DMS53 treated with DMSO at 0.1 percent for 48 hours (cell line): ENCODE data around the gene ZG16.
"Not testable (repeated sequence)": the region's sequence is repeated elsewhere in the genome, so short reads cannot be mapped to it uniquely, and the experiment has no call there.

Experiments
- DNase-seq: peaks from one replicate; lab custom pipeline; 2025; ENCODE audit not compliant: unreplicated experiment; lab: John Stamatoyannopoulos, UW

Gene ZG16

DNA sequence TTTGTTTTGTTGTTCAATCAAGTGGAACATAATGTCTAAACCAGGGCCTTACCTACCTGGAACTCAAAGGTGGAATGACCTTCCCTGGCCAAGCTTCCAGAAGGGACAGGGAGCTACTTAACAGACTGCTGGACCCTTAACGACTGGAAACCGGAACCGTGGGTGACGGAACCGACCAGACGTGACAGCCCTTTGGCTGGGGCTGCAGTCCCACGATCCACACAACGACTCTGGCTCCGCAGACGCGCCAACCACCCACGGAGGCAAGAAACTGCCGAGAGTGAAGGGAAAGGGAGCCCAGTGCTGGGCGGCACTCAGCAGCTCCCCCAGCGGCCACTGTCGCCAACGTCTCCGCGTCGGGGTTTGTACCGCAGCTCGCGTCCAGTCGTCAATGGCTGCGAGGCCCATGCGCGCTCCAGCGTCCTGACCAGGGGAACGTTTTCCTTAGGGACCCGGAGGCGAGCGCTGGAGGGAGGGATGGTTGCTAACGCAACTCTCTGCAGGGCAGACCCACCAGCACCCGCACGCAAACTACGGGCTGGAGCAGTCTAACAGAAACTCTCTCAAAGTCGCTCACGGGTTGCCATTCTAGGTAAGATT is 6.9 kb downstream of the ZG16 start:
- DNase-seq = no peak

DNA sequence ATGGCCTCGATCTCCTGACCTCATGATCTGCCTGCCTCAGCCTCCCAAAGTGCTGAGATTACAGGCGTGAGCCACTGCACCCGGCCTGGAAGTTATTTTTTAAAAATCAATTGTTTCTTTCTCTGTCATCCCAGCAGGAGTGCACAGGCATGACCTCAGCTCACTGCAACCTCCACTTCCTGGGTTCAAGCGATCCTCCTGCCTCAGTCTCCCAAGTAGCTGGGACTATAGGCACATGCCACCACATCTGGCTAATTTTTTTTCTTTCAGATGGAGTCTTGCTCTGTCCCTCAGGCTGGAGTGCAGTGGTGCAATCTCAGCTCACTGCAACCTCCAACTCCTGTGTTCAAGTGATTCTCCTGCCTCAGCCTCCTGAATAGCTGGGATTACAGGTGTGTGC is 9.1 kb downstream of the ZG16 start:
- DNase-seq = not testable (repeated sequence)

DNA sequence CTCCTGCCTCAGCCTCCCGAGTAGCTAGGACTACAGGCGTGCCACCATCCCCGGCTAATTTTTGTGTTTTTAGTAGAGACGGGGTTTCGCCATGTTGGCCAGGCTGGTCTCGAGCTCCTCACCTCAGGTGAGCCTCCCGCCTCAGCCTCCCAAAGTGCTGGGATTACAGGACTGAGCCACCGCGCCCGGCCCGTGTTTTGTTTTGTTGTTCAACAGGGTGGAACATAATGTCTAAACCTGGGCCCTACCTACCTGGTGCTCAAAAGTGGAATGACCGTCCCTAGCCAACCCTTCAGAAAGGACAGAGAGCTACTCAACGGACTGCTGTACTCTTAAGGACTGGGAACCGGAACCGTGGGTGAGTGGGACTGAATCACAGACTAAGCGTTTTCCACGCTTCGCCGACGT is 11.7 kb downstream of the ZG16 start:
- DNase-seq = no peak

DNA sequence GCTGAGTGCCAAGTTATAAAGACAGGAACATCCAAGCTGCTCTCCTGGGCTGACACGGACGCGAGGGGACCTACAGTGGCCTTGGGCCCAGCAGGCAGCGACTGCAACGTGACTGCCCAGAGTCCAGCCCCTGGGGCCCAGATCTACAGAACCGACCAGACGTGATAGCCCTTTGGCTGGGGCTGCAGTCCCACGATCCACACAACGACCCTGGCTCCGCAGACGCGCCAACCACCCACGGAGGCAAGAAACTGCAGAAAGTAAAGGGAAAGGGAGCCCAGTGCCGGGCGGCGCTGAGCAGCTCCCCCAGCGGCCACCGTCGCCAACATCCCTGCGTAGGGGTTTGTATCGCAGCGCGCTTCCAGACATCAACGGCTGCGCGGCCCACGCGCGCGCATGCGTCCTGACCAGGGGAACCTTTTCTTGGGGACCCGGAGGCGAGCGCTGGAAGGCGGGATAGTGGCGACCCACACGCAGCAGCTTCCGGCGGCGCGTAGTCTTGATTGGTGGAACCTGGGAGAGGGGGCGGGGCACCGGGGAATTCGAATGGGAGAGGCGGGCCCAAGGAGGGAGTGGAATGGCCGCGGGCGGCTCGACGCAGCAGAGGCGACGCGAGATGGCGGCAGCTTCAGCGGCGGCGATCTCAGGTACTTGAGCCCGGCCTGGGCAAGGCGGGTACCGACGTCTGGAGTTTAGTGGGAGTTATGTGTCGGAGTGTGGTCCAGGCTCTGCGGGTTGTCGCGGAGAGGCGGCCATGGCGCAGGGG is 12.3 kb downstream of the ZG16 start, which contains the start of gene KIF22:
Gene KIF22 (plus strand): TSS at position 569 of the 766 bp plus-strand sequence. CDS start 9 bp downstream, at position 578.
- DNase-seq = peak; percentile 90

DNA sequence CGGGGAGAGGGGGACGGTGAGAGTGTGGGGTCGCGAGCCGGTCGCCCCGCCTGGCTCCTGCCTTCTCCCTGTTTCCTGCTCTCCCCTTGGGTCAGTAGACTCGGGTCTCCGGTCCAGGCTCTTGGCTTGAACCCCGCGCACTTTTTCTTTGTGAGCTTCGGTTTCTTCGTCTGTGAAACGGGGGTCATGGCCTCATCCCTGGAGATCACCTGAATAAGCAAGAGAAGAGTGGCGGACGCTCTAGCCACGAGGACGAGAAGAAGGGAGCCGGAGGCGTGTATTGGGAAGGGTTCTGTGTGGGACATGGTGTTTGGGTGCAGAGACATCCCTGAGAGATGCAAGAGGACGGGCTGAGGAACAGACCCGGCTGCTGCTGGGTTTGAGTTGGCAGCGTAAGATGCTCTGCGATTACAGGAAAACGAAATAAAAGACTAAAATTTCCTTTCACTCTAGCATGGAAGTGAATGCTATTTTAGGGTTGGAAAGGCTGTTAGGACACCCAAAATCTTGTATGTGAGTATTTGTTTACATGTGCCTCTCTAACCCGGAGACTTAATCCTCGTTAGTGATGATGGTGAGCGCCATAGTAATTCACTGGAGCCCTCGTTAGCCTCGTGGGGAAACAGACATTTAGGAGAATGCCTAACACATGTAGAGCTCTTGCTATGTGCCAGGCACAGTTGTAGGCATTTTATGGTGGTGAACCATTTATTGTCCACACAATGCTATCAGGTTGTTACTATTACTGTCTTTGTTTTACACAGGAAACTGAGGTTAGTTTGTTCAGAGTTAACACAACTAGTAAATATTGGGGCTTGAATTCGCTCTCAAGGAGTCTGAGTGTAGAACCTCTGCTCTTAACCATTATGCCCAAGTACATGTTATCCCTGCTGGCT is 13.1 kb downstream of the ZG16 start:
- DNase-seq = no peak

DNA sequence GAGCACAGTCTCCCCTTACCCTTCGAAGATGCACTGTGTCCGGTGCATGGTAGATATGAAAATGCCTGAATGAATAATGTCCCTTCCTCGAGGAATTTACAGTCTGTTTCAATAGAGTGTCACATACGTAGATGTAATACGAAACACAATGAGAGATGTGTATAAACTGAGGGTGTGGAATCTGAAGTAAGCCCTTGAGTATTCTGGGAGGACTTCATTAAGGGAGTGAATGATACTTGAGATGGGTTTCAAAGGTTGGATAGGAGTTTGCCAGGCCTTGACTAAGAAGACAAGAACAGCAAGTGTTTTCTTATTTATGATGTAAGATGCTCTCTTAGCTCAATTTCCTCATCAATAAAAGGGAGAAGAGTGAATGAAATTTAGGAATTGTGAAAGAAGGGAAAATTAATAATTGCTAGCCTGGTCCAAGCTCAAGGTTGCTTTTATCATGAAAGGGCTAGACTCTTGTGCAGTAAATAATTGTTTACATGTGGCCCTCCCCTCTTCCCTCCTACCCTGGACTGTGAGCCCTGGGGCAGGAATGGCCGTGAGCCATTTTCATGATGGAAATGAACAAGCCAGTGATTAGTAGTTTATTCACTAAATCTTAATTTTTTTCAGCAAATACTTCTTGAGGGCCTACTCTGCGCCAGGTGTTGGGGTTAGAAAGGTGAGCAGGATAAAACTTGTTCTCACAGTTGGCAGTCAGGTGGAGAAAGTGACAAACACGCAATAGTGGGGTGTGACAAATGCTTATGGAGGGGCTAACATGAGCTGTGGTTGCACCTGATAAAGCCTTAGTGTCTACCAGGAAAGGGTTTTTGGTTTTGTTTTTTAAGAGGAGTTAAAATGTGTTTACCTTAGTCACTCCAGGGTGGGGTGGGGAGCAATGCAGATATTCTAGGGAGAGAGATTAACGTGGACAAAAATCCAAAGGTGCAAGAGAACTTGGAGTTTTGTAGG is 14.1 kb downstream of the ZG16 start:
- no peak for DNase-seq

DNA sequence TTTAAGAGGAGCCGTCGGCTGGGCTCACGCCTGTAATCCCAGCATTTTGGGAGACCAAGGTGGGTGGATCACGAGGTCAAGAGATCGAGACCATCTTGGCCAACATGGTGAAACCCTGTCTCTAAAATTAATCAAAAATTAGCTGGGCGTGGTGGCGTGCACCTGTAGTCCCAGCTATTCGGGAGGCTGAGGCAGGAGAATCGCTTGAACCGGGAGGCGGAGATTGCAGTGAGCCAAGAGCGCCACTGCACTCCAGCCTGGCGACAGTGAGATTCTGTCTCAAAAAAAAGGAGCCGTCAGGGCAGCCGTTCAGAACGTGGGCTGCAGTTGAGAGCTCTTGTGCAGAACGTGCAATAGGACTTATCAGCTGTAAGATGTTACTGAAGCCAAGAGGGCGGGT is 15.1 kb downstream of the ZG16 start:
- DNase-seq = not testable (repeated sequence)

DNA sequence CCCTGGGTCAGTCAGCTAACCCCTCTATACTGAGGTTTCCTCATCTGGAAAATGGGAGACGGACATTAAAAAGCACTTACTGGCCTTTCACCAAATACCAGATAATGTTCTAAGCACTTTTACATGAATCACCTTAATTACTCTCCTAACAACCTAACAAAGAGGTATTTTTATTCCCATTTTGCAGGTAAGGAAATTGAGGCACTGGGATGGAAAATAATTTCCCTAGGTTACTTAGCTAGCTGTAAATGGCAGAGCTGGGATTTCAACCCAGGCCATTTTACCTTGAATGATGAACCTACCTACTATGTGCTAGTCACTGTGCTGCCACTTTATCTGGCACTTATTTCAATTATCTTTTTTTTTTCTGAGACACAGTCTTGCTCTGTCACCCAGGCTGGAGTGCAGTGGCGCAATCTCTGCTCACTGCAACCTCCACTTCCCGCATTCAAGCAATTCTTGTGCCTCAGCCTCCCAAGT is 16.2 kb downstream of the ZG16 start:
- no peak for DNase-seq

DNA sequence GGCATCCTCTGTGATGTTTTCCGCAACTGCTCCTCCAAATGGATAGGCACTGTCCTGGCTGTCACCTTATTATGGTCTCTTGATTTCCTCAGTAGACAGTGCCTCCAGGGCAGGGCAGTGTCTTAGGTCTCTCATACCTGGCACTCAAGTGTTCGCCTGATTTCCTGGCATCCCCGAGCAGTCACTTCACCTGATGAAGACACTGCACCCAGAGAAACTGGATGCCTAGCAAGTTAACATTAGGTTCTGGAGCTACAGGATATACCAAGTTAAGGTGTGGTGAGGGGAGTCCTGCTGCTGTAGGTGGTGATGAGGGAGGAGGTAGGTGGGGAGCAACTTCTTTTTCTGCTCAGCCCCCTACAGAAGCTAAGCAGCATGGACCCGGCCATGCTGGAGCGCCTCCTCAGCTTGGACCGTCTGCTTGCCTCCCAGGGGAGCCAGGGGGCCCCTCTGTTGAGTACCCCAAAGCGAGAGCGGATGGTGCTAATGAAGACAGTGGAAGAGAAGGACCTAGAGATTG is 24.4 kb downstream of the ZG16 start:
- no peak for DNase-seq

DNA sequence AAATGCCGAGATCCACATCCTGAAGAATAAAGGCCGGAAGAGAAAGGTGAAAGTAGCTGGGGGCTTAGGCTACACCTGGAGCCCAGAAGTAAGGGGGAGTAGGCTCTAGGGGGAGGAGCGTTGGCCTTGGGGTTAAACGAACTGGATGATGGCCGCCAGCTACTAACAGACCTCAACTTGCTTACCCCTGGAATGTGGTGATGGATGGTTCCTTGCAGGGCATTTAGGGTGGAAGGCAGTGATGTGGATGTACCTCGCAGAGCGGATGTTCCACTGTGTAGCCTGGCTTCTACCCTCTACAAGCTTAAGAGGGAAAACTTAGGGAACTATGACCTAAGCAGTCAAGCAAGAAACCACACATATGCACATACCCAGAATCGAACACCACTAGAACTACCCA is 26.0 kb downstream of the ZG16 start:
- no peak for DNase-seq

DNA sequence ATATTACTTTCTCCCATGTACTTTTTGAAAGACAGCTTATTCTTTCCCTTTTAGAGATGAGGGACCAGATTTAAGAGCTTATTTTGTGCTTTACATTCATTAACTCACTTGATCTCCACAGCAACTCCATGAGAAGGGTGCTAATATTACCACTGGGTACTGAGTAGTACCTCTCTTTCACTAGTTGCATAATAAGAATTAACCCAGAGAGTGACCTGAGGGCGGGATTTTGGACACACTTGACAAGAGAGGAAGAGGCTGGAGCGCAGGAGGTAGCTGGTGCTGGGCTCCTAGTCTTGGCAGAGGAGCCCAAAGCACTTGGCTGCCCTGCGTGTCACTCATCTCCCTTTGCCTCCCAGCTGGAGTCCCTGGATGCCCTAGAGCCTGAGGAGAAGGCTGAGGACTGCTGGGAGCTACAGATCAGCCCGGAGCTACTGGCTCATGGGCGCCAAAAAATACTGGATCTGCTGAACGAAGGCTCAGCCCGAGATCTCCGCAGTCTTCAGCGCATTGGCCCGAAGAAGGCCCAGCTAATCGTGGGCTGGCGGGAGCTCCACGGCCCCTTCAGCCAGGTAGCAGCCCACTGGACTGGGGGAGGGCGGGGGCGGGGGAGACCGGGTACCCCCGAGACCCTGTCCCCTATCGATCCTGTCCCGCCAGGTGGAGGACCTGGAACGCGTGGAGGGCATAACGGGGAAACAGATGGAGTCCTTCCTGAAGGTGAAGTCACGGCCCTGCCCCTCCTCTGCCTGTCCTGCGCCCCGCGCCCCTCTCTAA is 26.6 kb downstream of the ZG16 start:
- no peak for DNase-seq

DNA sequence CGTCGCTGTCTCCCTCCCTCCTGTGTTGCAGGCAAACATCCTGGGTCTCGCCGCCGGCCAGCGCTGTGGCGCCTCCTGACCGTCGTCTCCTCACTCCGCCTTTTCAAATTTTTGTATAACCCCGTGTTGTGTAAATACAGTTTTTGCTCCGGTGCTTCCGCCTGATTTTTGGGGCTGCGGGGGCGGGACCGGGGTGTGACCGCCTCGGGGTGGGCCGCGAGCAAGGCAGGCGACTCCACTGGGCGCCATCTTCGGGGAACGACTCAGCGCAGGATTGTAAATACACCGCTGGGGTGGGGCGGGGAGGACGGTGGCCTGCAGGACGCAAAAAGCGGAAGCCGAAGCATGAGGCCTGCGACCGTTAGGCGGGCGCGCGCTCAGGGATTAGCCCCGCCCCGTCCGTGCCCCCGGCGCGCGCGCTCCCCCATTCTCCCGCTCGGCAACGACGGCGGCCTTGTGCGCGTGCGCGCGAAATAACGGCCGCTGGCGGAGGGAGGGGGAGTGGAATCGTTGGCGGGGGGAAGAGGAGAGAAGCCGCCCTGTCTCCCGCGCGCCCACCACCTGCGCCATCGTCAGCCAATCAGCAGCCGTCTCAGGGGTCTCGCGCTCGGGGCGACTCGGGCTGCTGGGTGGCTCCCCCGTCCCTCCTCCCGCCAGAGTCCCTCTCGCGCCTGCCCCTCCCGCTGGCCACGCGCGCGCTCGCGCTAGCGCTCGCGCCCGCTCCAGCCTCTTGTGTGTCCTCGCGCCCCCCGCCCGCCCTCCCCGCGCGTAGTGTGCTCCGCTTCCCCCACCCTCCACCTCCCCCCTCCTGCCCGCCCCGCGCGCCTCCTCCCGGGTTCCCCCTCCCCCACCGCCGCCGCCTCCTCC is 27.4 kb downstream of the ZG16 start:
- DNase-seq = peak; percentile 80

DNA sequence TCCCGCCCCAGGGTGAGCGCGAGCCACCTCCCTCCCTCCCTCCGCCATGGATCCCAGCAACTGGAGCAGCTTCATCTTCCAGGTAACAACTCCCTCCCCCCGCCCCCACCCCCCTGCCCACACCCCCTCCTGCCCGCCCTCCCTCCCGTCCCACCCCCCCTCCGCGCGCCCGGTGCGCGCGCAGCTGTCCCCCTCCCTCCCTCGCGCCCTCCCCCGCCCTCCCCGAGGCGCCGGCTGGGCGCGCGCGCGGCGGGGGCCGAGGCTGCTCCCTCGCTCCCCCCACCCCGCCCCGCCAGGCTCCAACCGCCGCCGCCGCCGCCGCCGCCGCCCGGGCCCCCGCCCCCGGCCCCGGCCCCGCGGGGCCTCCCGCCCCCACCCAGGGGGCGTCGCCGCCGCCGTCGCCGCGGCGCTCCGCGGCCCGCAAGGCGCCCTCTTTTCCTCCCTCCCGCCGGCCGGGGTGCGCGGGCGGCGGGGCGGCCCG is 28.1 kb downstream of the ZG16 start, which contains the start of gene MAZ:
Gene MAZ (plus strand): TSS at position 431 of the 481 bp plus-strand sequence. CDS start 173 bp downstream, outside the sequence.
- DNase-seq = no peak

DNA sequence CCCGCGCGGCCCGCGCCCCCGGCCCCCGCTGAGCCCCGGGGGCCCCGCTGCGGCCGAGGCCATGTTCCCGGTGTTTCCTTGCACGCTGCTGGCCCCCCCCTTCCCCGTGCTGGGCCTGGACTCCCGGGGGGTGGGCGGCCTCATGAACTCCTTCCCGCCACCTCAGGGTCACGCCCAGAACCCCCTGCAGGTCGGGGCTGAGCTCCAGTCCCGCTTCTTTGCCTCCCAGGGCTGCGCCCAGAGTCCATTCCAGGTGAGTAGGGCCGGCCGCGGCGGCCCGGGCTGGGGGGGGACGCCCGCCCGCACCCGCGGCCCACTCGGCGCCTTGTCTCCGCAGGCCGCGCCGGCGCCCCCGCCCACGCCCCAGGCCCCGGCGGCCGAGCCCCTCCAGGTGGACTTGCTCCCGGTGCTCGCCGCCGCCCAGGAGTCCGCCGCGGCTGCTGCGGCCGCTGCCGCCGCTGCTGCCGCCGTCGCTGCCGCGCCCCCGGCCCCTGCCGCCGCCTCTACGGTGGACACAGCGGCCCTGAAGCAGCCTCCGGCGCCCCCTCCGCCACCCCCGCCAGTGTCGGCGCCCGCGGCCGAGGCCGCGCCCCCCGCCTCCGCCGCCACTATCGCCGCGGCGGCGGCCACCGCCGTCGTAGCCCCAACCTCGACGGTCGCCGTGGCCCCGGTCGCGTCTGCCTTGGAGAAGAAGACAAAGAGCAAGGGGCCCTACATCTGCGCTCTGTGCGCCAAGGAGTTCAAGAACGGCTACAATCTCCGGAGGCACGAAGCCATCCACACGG is 28.8 kb downstream of the ZG16 start:
- no peak for DNase-seq

DNA sequence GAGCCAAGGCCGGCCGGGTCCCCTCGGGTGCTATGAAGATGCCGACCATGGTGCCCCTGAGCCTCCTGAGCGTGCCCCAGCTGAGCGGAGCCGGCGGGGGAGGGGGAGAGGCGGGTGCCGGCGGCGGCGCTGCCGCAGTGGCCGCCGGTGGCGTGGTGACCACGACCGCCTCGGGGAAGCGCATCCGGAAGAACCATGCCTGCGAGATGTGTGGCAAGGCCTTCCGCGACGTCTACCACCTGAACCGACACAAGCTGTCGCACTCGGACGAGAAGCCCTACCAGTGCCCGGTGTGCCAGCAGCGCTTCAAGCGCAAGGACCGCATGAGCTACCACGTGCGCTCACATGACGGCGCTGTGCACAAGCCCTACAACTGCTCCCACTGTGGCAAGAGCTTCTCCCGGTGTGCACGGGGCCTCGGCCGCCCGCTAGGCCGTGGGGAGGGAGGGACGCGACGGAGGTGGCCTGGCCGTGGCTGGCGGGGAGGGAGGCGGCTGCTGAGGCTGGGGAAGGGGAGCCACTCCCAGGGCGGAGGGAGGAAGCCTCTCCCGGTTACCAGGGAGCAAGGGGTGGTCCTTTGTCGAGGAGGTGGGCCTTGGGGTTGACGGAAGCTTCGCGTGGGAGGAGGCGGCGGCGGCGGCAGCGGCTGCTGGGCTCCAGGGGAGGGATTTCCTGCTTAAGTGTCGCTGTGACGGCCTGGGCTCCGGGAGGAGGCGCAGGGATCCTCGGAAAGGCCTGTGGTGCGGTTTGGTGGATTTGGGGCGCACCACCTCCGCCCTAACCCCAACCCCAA is 29.6 kb downstream of the ZG16 start:
- DNase-seq = peak; percentile 73

DNA sequence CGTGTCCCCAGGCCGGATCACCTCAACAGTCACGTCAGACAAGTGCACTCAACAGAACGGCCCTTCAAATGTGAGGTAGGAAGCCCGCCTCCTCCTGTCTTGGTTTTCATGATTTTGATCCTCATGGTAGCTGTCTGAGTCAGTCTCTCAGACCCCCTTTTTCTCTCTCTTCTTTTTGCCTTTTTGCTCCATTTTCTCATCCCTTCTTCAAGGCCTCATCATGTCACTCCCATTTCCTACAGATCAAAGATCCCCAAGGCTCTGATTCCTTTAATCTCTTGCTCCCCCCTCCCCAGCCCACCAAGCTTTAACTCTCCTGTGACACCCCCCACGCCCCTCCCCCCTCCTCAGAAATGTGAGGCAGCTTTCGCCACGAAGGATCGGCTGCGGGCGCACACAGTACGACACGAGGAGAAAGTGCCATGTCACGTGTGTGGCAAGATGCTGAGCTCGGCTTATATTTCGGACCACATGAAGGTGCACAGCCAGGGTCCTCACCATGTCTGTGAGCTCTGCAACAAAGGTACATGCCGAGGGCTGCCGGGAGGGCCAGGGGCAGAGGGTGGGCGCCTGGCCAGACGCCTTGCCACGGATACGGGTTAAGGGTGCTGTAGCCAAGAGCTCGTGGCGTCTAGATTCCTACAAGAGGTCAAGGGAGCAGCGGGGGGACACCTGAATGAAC is 30.3 kb downstream of the ZG16 start:
- DNase-seq = no peak
